LHCN-M2 (cell line): ENCODE data around the gene NALCN. TPM values are rescaled to one million over a fixed set of nuclear protein-coding genes. Genes with fewer than 3 reads are reported as not detected.

Experiments
- DNase-seq: peaks from one replicate; pipeline ENCODE4 v3.0.0-alpha.2; 2012; ENCODE audit warnings: low read depth
- total RNA-seq: library from RNA; depleted of rRNA; stranded (reverse); fragments of >200 nt; gene quantifications from 2 replicates; pipeline ENCODE4 v1.2.3, GENCODE V29; 2014

NALCN gene
- total RNA-seq, 1 experiment from 2014 or later = 5.0 TPM

DNA sequence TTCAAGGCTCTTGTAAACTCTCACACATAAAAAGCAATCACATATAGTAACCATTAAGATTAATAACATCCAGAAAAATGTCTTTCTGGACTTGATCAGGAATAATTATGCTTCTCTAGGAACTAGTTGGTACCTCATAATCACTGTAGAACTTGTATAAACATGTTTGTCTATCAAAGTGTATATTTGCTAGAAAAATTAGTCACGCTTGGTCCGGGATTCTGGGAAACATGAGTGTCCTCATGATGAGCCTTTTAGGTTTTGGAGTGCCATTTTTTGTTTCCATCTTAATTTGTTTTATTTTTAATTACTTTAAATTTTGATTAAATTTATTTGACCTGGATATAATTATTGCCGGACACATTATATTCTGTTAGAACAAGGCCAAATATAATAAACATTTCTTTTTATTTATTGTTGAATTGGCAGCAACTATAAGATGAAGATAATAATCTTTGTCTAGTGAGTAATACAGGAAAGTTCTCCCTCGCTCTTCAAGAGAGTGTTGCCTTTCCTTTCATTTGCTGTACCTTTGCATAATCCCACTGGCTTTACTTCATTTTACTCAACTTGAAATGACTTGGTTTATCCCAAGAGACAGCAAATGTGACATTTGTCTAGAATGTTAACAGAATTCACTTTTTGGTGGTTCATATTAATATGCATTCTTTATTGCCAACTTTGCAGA, 207.0 kb downstream of the NALCN start:
- DNase-seq = no peak

DNA sequence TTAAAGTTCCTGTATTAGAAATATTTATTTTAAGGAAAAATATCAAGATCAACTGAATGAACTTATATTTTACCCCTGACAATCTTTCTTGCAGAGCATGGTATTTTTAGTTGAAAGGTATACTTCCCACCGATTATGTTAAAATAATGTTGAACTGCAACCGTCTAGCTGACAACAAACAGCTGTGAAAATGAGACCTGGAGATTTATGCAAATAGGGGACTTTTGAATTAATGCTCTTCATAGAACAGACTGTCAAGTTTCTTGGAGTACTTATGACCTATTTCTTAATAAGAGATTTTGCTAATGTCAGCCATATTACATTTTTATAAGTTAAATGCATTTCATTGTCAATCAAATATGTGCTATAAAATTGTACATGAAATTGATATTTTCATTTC, 210.9 kb downstream of the NALCN start:
- DNase-seq = no peak

DNA sequence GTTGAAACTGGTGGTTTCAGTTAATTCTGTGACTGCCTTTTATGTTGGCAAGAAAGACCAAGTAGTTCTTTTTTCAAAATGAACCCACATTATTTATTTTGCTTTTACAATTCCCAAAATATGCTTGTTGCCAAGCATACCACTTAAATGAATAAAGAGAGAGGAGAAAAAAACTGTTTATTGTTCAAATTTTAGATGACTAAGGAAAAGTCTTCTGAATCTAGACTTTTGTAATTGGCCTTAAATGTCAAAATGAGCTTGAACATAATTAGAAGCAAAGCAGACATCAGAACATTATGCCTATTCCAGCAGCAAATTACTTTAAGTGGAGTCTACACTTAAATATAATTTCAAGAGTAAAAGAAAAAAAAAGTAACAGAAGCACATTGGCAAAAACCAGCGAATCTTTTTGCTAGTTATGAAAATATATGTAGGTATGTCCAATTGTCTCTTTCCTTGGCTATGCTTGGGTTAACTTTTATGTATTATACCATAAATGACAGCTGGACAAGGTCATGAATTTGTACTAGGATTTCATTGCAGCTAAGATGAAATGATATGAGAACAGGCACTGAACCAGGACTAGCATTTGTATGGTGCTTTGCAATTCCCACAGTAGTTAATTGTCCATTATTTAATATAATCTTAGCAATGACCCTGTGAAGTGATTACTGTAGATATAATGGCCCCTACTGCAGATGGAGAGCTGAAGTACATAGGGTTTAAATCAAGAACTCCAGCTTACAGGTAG, 211.9 kb downstream of the NALCN start:
- no peak for DNase-seq

DNA sequence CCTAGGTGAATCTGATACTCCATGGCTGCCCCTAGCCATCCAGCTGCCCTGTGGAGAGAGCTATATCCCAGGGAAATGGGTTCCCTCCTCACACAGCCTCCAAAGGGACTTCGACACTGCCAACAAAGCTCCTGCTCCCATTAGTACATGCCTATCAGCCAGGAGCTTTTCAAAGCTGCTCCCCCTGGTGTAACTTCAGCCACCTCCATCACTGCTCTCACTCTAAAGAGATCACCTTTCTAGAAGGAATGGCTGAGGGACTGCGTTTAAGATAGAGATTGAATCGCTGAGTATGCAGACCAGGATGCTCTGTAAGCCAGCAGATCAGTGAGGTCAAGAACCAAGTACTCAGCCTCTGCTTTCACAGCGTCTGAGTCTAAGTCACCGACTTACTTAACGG, 213.7 kb downstream of the NALCN start:
- no peak for DNase-seq

DNA sequence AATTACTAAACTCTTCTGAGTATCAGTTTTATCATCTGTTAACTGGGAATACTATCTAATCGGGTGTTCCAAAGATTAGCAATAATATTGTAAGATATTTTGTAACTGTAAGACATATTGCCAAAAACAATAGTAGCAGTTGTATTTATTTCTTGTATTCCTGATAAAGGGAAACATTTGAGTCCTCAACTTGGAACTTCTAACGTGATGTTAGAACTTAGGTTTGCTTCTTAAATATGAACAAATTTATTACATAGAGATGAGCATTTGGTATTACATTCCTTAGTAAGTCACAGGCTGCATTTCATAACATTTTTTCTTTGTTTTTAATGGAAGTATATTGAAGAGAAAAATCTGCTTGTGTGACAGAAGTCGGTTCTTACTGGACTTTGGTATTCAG, 225.3 kb downstream of the NALCN start:
- DNase-seq = no peak

DNA sequence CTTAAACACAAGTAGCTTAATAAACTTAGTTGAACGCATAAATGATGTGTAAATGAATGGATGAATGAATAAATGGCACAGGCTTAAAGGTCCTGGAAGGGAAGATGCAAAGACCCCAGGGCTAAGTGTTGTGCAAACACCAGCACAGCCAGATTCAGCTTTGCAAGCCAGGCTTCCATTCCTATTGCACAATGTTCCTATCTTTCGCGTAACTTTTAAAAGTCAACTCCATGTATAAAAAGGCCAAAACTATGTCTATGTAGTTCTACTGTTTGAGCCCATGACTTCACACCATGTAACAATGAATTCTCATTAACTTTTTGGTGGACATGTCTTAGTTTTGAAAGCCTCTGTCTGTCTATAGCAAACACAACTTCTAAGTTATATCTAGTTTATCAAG, 226.0 kb downstream of the NALCN start:
- no peak for DNase-seq

DNA sequence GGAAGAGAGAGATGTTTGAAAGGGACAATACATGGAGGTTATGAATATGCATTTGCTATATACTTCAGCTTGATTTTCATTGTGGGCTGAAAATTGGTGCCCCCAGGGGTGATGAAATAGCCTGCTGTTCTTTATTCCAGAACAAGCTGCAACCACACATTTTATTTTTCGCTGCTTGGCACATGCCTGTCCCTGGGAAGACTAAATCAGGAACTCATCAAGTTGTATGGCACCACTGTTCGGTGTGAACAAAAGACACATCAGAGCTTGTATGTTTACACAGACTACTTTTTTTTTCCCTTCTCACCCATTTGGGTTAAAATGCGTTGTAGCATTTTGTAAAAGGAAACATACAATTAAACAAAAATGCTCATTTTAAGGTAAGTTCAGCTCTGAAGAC, 230.7 kb downstream of the NALCN start:
- no peak for DNase-seq

DNA sequence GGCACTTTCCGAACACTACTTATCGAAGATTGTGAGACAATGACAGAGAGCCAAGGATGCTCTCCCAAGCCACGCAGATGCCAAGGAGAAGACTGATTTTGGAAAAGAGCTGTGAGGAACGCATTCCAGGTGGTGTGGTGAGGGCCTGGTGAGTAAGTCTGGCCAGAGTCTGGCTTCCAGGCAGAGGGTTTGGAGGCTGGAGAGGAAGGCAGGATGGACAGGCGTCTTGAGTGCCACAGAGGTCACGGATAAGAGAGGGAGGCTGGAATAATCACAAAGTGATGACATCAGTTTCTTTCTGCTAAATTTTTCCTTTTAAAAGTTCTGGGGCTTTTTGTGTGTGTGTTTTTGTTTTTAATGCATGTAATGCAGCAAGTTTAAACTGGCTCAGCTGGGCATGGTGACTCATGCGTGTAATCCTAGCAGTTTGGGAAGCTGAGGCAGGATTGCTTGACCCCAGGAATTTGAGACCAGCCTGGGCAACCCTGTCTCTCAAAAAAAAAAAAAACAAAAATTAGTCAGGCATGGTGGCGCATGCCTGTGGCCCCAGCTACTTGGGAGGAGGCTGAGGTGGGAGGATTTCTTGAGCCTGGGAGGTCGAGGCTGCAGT, 235.1 kb downstream of the NALCN start:
- peak; percentile 14 for DNase-seq

DNA sequence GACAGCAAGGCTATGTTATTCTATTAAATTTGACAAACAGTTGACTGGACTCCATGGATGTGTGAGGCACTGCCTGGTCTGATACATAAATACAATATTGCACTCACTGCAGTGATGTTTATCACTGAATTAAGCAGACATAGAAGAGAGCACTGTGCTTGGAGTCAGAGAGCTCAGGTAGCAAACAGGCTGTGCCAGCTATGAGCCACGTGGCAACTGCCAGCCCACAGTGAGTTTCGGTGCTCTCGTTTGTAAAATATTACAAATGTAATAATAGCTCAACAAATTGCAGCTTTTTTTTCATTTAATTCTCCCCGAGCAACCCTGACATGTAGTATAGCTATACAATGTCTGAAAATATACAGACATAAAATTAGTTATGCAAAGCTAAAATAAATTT, 237.3 kb downstream of the NALCN start:
- DNase-seq = no peak

DNA sequence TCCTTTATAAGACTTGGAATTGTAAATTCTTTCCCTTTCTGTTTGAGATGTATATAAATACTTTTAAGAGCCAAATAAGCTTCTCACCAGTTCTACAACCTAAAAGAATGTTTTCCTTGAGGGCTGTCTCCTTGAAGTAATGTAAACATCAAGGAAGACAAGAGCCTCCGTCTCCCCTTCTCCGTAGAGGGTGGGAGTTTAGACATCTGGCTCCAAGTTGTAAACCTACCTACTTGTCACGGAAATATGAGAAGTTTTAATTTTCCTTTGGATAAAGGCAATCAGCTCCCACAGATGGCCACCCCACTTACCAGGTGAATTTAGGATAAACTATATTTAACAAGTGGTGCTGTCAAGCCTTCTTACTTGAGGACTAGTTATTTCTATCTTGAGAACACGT, 237.9 kb downstream of the NALCN start:
- no peak for DNase-seq

DNA sequence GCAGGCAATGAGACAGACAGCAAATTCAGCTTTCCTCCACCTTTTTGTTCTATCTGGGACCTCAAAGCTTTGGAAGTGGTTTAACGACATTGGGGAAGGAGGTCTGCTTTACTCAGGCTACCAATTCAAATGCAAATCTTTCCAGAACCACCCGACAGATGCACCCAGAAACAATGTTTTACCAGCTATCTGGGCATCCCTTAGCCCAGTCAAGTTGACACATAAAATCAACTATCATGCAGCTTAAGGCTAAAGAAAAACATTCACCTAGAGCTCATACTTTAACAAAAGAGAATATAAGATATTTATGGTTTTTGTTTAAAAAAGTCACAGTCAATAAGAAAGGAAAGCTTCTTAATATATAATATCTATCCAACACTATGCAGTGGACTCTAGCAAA, 246.0 kb downstream of the NALCN start:
- DNase-seq = no peak

DNA sequence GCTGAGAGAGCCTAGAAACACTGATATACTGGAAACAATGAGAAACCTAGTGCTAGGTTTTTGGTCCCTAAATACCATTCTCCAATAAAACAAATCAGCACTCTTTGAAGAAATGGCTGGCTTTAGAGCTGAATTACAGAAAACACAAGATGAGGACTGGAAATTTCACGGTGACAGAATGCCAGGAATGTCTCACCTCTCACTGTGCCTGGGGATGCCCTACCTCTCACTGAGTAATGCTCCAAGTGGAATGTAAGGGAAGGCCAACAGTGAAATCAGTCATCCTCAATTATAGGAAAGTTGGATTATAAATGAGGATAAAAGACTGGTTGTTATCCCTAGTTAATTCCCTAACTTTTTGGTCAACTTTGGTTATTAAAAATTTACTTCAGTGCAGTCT, 259.0 kb downstream of the NALCN start:
- DNase-seq = no peak

DNA sequence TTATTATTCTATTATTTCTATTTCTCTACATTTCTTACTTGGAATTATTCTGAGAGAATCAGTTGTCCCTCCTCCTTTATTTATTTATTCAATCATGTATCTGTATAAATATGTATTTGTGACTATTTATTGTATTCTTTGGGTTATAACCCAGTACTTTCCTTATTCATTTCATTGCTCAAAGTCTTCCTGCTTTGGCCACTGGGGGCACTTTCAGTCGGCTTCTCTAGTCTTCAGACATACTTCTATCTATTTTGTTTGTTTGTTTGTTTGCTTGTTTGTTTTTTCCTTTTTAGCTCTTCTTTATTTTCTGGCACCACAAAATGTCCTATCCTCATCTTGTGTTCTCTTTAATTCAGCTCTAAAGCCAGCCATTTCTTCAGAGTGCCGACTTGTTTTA, 260.4 kb downstream of the NALCN start:
- no peak for DNase-seq

DNA sequence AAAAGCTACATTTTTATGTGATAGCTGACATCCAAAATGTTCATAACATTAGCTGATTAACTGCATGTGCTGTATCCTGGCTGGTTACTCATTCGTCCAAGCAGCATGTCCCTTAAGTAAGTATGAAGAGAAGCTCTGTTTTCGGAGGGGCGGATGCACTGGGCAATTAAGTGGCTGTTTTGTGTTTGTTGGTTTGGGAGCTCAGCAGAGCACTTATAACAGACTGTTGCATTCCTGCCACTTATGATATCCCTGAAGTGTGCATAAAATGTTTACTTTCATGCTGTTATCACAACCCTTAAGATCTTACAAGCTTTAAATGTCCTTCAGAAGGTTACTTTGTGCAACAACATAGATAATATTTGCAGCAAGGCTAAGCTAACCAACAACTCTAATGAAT, 264.1 kb downstream of the NALCN start:
- peak; percentile 19 for DNase-seq

DNA sequence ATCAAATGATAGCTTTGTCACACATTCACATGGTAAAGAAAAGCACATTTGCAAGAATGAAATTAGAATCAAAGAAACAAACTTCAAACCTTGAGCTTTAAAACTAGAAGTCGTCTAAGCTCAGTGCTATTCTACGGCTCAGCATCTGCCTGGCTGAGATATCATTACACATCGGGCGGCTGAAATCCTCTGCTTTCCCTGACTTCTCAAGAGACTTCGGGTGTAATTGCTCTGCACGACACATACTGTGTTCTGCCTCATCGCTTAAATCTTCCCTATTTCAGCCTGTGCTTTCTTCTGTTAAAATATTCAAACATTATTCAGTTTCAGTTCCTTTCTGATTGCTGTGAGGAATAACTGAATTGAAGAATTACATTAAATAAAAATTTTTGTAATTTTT, 265.3 kb downstream of the NALCN start:
- peak; percentile 76 for DNase-seq

DNA sequence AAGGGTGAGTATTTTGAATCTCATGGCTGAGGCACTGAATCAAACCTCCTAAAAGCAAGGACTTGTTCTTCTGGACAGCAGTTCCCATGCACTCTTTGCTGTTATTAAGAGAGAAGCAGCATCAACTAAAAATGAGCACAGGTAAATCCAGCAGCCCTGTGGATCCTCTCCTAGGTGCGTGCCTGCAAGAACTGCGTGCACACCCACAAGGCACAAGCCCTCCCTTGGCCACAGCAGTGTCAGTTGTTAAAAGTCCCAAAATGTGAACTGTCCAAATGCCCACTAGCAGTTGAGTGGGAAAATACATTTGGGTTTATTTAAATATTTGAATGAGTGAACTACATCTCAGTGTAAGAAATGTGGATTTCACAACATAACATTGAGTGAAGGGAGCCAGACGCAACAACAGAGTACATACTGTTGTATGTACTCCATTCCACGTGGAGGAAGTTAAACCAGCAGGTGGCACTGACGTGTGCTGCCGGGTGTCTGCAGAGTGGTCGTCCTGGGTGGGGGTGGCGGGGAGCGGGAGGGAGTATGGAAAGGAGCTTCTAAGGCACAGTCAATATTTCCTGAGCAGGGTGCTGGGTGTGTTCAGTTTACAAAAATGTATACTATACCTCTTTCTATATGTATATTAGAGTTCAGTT, 266.4 kb downstream of the NALCN start:
- DNase-seq = peak; percentile 73

DNA sequence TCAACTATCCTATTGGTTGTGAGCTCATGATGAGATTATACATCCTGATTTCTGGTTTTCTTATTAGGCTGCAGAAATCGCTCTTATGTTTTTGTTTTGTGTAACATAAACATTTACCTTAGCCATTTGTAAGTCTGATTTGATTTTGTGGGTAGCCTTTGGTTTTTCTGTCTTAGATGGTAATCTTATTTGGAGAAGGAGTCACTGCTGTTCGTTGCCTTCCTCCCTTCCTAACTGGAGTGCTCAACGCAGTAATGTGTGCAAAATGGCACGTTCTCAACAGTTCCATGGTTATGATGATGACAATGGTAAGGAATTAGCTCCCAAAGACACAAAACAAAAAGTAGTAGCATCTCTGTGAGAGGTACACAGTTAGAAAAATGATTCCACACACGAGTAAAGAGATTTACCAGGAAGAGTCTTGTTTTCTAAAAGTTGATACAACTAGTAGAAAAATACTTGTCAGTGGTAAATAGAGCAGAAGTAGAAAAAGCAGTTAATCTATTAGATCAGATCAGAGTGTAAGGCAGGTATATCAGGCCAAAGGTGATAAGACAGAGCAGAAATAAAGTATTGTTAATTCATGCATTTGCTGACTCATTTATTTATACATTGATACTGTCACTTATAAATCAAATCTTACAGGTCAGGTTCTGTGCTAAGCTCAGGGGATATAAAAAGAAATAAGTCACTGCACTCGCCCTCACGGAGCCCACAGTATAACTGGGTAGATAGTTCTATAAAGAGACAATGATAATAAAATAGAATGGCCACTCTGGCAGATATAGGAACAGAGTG, 270.0 kb downstream of the NALCN start:
- DNase-seq = no peak

DNA sequence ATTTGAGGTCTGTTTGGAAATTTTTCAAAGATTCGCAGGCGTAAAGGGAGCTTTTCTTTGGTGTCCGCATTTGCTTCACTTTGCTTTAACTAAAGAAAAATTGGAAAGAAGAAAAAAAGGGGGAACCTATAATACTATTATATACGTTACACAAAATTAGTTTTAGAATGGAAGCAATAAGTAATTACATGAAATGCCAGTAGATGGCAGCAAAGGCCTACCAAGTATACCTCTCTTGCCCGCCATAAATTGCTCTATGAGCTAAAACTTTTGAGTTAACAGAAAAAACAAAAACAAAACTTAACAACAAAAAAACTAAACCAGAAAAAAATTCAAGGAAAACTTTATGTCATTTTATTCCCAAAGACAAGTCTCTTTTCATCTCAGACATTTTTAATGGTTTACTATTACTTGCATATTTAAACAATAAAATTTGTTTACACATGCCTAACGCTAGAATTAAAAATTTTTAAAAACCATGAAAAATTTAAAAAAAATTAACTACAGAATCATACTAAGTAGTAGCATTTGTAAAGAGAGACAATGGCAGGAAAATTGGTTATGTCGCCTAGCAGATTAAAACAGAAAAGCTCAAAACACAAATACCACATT, 271.4 kb downstream of the NALCN start:
- DNase-seq = peak; percentile 55

DNA sequence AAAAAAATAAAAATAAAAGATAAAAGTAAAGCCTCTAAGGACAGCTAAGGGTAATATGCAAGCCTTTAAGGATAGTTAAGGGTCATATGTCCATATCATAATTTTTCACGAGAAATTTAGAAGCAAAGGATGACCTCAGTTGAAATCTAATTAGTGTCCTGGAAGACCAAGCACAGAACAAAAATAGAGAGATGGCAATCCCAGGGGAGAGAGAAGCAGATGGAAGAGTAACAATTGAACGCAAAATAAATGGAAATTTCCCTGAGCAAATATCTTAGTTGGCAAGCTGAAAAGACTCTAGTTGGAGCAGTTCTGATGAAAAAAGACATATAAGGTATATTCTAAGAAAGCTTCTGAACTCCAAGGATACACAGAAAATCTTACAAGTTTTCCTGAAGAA, 275.4 kb downstream of the NALCN start:
- no peak for DNase-seq

DNA sequence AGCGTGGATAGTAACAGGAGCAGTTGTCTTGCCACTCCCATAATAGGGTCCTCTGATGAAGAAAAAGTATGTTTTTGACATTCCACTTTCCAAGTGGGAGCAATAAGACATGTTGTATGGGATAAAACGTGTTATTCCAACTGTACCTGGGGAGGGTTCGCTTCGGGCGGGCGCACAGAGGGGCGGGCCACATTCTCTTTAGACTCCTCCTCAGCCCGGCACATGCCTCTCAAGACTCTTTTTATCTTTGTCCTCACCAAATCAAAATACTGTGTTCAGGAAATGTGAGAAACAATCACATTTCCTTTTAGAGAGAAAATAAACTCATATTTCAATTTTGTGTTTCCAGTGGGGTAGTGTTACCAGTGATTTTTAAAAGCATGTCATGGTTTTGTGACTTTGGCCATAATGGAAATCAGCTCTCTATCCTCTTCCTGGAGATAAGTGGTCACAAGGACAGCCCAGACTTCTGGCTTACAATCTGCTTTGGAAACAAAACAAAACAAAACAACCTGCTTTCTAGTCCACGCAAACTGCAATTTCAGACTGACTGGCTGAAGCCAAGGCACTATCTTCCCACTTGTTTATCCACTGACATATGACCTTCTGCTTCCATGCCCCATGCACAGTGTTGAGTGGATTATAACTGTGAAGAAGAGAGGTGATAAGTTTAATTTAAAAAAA, 276.1 kb downstream of the NALCN start:
- no peak for DNase-seq

DNA sequence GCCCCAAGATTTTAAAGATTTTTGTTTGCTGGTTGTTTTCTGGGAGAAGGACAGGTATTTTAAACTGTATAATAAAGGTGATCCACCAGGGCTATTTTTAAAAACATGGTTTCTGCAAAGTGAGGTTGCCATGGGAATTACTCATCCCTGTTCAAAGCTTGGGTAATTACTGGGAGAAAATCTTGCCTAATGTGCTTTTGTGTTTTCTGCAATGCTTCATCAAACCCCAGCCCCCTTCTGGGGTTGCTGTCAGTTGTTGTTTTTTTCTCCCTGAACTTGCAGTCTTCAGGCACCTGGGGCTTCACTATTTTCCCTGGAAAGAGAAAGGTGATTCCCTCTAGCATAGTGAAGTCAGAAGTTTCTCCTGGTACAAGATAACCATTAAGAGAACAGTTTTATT, 277.2 kb downstream of the NALCN start:
- peak; percentile 37 for DNase-seq
